HG02884 (cell line): ENCODE measurements around the gene IFNL1.
"Not testable (repeated sequence)": the region's sequence is repeated elsewhere in the genome, so short reads cannot be mapped to it uniquely, and the experiment has no call there.

ENCODE experiments used
- ATAC-seq: cut with Tn5 transposase; IDR thresholded peaks from one replicate; pipeline ENCODE4 v1.9.1; 2021; ENCODE audit warnings: mild to moderate bottlenecking, moderate library complexity; ENCODE audit not compliant: unreplicated experiment

IFNL1 gene

DNA sequence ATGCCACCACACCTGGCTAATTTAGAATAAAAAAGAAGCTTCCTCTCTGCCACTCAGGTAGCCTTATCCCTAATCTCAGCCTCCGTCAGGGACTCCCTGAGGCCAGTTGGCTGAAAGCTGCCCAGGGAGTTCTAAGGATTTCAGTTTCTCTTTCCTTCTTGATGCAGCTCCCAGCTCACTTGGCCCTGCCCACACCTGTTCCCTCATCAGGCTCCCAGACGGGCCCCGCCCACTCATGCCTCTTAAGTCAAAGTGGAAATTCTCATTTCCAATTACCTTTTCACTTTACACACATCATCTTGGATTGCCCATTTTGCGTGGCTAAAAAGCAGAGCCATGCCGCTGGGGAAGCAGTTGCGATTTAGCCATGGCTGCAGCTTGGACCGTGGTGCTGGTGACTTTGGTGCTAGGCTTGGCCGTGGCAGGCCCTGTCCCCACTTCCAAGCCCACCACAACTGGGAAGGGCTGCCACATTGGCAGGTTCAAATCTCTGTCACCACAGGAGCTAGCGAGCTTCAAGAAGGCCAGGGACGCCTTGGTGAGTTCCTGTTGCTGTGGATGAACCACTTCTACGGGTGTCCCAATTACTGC is at the start of gene IFNL1:
TSS of gene IFNL1 (plus strand) at position 353 of the 591 bp plus-strand sequence. CDS start at position 368, 15 bp downstream.
- no peak for ATAC-seq

GRCh38 chr19:39246951-39247669 is 49.1 kb upstream of the IFNL1 start:
- ATAC-seq: no peak

DNA sequence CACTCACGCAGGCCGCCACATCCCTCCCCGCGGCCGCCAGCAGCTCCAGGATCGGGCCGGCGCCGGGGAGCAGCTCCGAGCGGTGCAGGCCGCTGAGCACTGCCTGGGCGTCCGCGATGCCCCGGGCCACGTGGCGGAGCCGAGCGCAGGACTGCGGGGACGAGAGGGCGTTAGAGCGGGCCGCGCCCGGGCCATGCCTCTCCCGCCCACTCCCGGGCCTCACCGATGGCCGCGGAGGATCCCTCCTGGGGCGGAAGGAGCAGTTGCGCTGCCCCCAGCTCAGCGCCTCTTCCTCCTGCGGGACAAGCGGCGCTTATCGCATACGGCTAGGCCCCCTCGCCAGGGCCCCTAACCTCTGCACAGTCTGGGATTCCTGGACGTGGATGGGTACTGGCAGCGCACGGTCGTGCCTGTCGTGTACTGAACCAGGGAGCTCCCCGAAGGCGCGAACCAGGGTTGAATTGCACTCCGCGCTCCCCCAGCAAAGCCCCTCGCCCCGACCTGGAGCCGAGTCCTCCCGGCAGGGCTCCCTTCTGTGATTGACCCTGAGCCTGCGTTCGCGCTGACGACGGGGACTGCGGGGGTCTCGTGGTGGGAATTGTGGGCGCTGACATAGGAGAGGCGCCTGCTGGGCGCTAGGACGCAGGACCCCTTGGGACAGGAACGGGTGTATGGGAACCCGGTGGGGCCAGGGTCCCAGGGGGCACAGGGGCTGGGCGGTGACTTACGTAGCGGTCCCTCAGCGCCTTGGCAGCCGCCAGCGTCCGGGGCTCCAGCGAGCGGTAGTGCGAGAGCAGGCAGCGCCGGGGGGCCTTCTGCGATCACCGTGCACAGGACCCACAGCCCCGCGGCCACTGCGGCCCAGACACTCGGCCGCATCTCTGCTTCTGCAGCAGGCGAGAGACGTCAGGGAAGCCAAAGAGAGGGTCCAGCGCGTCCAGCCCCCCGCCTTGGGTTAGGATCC is 48.2 kb upstream of the IFNL1 start:
- no peak for ATAC-seq

- no peak for ATAC-seq
Observed at GRCh38 chr19:39248806-39249205, 47.4 kb upstream of the IFNL1 start, which contains the start of gene IFNL4. IFNL4 (minus strand) TSS chr19:39248856.

- no peak for ATAC-seq
Observed at GRCh38 chr19:39251081-39251480, 45.1 kb upstream of the IFNL1 start.

- no peak for ATAC-seq
Observed at GRCh38 chr19:39251846-39252245, 44.4 kb upstream of the IFNL1 start.

GRCh38 chr19:39252458-39252857 is 43.7 kb upstream of the IFNL1 start:
- no peak for ATAC-seq

DNA sequence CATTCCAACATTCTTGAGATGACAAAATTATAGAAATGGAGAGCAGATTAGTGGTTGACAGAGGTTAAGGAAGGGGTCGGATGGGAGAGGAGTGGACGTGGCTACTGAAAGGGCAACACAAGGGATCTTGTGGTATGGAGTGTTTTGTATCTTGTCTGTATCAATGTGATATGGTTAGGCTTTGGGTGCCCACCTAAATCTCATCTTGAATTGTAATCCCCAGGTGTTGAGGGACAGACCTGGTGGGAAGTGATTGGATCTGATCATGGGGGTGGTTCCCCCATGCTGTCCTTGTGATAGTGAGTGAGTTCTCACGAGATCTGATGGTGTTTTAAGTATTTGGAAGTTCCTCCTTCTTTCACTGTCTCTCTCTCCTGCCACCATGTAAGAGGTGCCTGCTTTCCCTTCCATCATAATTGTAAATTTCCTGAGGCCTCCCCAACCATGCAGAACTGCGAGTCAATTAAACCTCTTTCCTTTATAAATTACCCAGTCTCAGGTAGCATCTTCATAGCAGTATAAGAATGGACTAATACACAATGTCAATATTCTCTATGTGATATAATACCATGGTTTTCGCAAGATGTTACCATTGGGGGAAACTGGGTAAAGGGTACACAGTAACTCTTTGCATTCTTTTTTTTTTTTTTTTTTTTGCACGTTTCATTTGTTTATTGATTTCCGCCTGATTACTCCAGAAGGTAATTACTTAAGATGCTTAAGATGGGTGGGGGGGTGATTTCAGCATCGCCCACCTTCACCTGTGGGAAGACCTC is 42.6 kb upstream of the IFNL1 start:
- no peak for ATAC-seq

DNA sequence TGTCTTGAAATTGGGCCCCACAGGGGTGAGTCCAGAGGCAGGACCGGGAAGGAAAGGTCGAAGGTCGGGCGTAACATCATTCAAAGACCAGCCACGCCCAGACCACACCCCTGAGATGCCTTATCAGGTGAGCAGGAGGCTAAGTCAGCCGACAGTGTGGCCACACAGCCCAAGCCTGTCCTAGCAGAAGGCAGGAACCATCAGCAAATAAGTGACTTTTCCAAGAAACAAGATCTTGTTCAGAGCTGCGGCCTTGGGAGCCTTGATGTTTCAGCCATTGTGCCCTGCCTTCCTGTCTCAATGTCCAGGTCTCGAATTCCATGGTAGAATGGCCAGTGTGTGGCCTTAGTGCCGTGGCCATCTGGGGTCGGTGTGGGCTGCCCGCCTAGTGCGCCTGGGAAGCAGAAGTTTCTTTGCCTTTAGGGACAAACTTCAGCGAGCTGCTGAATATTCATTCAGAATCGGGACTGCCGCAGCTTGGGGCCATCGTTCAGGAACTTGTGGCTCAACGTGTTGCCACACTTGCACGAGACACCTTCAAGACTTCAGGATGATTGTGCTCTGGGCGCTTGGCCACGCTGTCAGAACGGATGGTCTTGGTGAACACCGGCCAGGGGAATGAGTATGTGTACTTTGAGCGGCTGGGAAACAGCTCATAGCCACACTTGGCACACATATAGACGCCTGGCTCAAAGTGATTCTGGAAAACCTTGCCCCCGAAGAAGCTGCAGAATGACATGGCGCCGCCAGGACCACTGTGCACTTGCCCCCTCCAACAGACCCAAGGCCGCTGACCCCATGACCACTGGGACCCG is 41.5 kb upstream of the IFNL1 start:
- no peak for ATAC-seq

- ATAC-seq: no peak
Observed at GRCh38 chr19:39257227-39257626, 39.0 kb upstream of the IFNL1 start.

GRCh38 chr19:39261704-39262103 is 34.5 kb upstream of the IFNL1 start:
- ATAC-seq: no peak

DNA sequence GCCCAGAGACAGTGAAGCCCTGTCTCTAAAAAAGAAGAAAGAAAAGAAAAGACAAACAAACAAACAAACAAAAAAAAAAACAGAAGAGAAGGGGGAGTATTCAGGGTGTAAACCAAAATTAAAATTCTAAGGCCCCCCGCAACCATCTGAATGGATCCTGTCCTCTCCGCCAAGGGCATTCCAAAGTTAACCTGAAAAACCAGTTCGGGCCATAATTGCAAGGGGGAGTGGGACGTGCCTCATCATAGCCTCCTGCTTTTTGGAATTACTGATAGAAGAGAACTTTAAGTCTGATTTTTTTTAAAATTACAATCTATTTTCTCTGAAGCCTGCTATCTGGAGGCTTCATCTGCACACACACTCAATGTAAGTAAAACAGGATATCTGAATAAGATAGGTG is 33.7 kb upstream of the IFNL1 start:
- ATAC-seq: no peak

- ATAC-seq: no peak
Observed at GRCh38 chr19:39263912-39264305, 32.3 kb upstream of the IFNL1 start.

GRCh38 chr19:39264306-39265290 is 31.6 kb upstream of the IFNL1 start:
- ATAC-seq: no peak

DNA sequence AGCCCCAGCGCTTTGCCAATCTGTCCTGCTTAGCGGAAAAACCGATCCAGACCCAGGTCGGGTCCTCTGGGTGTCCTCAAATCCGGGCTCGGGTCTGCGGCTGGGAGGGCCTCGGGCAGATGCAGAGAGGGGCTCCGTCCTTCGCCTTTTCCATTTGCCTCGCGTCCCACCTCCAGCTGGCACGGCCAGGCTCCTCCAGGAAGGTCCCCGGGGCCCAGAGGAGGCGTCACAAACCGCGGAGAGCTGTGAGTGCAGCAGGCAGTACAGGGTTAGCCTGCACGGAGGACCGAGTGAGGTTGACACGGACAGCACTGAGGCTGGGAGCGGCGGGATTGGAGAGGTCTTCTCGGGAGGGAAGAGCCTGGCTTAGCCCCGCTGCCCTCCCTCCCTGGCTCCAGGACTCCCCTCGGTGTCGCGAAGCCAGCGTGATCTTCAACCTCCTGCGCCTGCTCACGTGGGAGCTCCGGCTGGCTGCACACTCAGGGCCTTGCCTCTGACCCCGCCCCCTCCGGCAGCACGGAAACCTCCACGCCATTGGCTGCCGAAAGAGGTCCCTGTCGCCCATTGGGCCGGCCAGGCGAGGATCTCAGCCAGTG is 30.8 kb upstream of the IFNL1 start:
- ATAC-seq: no peak

DNA sequence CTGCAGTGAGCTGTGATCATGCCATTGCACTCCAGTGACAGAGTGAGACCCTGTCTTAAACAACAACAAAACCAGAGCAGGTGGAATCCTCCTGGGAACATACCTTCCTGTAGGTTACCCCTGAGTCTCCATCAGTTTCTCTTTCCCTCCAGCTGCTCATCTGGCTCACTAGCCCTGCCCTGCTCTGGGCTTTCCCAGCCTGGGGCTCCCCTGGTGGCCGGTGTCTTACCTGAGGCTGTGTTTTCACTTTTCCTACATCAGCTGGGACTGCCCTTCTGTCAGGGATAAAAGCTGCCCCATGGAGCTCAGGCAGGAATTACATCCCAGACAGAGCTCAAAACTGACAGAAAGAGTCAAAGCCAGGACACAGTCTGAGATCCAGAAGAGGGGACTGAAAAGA is 28.1 kb upstream of the IFNL1 start, which contains the start of gene IFNL2:
TSS of gene IFNL2 (plus strand) at position 312 of the 400 bp plus-strand sequence. CDS start 173 bp downstream, outside the sequence.
- ATAC-seq: not testable (repeated sequence)

DNA sequence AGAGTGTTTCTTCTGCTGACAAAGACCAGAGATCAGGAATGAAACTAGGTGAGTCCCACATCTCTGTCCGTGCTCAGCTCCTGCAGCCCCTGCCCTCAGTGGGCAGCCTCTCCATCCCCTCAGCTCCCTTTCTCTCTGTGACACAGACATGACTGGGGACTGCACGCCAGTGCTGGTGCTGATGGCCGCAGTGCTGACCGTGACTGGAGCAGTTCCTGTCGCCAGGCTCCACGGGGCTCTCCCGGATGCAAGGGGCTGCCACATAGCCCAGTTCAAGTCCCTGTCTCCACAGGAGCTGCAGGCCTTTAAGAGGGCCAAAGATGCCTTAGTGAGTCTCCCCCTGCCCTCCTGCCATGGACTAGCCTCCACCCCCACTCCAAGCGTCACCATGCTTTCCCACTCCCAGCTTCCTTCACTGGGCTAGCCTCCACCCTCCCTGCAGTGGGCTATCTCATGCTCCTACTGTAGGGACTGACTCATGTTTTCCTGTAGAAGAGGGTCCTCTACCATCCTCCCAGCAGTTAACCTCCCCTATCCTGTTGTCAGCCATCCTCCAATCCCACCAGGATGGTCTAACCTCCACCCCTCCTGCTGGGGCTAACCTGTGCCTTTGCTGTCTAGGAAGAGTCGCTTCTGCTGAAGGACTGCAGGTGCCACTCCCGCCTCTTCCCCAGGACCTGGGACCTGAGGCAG is 27.5 kb upstream of the IFNL1 start:
- ATAC-seq: not testable (repeated sequence)
